GM18519 (cell line): ENCODE data around the gene HTR4.
"Not testable (repeated sequence)": the region's sequence is repeated elsewhere in the genome, so short reads cannot be mapped to it uniquely, and the experiment has no call there.

Source experiments
- ATAC-seq: cut with Tn5 transposase; IDR thresholded peaks from one replicate; pipeline ENCODE4 v1.9.1; 2021; ENCODE audit warnings: mild to moderate bottlenecking, moderate library complexity; ENCODE audit not compliant: unreplicated experiment, low FRiP score

Gene HTR4, protein sequence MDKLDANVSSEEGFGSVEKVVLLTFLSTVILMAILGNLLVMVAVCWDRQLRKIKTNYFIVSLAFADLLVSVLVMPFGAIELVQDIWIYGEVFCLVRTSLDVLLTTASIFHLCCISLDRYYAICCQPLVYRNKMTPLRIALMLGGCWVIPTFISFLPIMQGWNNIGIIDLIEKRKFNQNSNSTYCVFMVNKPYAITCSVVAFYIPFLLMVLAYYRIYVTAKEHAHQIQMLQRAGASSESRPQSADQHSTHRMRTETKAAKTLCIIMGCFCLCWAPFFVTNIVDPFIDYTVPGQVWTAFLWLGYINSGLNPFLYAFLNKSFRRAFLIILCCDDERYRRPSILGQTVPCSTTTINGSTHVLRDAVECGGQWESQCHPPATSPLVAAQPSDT

GRCh38 chr5:148653836-148654781 is at the start of gene HTR4:
Gene HTR4, minus strand, starts transcription at chr5:148654527. Its CDS starts 17,513 bp downstream, at chr5:148637014.
- ATAC-seq: no peak

GRCh38 chr5:148702019-148702596 is 47.8 kb upstream of the HTR4 start:
- no peak for ATAC-seq

GRCh38 chr5:148699028-148699427 is 44.7 kb upstream of the HTR4 start:
- no peak for ATAC-seq

DNA sequence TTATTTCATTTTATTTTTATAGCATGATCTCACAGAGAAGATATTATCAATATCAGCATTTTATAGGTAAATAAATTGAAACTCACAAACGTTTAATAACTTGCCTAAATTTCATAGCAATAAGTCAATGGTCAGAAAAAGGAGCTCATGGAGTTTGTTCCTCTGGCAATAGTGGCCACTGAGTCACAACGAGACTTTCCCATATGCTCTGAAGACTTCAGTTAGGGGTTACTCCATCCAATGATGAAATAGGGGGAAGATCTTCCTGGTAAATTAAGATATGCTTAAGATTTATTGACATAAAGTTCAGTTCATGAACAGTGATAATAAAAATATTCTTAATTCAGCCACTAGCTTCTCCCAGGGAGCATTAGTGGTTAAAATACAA is 43.5 kb upstream of the HTR4 start:
- no peak for ATAC-seq

DNA sequence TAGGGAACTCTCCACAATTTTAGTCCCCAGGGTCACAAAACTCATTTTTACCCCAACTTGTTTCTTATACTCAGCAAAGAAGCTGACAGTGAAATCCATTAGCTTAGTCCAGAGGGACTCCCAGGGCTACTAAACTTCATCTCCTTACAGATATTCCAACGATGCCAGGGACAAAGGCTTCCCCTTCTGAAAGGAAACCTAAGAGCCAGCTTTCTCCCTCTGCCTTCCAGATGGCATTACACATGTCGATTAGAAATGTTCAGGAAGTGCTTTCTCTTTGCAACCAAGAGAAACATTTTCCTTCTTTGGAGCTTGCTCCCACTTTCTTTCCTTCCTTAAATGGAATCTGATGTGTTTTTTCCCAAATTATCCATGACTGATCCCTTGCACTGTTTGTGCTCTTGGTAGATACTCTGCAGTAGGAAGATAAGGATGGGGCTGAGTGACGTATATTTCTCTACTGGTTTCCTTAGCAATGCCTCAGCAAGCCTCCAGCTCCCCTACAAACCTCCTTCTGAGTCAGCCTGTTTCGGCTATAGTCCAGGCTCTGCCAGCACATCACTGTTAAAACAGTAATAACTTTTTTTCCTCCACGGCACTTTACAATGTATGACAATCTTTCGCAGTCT is 43.0 kb upstream of the HTR4 start:
- no peak for ATAC-seq

- ATAC-seq: no peak
These were observed 42.1 kb upstream of the HTR4 start for GRCh38 chr5:148696187-148697036.

- ATAC-seq: no peak
These were observed 36.6 kb upstream of the HTR4 start for GRCh38 chr5:148690945-148691344.

DNA sequence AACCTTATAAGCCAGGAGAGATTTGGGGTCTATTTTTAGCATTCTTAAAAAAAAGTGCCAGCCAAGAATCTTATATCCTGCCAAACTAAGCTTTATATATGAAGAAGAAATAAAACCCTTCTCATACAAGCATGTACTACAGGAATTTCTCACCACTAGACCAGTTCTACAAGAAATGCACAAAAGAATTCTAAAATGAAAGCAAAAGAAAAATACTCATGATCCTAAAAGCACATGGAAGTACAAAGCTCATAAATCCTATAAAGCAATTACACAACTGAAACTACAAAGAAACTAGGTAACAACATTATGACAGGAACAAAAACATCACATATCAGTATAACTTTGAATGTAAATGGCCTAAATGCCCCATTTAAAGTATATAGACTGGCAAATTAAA is 34.5 kb upstream of the HTR4 start:
- ATAC-seq: no peak

- ATAC-seq: no peak
These were observed 33.5 kb upstream of the HTR4 start for GRCh38 chr5:148687871-148688270.

- peak; percentile 99 for ATAC-seq
These were observed 33.1 kb upstream of the HTR4 start for GRCh38 chr5:148687427-148687826.

DNA sequence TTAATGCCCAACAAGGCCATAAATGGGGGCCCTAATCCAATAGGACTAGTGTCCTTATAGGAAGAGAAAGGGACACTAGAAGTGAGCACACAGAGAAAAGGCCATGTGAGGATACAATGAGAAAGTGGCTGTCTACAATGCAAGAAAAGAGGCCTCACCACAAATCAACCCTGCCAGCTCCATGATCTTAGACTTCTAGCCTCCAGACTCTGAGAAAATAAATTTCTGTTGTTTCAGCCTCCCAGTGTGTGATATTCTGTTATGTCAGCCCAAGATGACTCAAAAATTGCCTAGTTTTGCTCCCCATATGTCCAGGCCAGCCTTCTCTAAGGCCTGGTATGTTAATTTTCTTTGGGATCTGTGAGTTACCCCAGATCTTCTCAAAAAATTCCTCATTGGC is 32.3 kb upstream of the HTR4 start:
- ATAC-seq: no peak

DNA sequence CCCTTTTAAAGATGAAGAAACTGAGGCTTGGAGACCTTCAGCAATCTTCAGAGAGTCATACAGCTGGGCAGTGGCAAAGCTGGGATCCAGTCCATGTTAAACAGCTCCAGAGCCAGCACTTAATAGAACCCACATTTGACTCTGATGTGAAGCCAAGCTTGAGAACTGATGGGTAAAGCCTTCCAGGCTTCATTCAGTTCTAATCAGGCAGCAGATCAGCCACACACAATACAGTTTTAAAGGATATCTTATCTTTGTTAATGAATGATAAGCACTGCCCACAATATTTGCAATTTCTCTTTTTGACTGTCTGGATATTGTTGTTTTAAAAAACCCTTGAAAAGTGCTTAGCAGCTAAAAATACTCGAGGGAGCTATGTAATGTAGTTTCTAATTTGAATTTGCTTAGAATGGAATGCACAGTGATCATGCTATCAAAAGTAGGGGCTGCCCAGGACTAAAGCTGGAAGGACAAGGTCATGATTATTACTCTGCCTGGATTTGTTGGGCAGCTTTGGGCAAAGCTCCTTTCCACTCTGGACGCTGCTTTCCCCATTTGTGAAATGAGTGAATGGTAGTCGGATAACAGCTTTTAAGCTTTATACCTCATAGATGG is 31.3 kb upstream of the HTR4 start:
- ATAC-seq: no peak

- ATAC-seq: no peak
These were observed 30.2 kb upstream of the HTR4 start for GRCh38 chr5:148684528-148684927.

DNA sequence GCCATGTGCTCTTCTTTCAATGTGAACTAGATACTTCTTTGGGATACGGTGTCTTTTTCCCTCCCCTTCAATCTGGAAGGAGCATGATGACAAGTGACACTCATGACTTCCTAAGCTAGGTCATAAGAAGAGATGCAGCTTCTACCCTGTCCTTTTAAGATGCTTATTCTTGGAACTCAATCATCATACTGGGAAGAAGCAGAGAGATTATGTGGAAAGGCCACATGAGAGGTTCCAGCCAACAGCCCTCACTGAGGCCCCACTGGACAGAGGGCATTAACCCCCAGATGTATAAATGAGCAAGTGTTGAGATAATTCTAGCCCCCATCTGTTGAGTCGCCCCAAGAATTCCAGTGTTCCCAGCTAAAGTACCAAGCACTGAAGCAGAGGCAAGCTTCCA is 29.3 kb upstream of the HTR4 start:
- no peak for ATAC-seq

DNA sequence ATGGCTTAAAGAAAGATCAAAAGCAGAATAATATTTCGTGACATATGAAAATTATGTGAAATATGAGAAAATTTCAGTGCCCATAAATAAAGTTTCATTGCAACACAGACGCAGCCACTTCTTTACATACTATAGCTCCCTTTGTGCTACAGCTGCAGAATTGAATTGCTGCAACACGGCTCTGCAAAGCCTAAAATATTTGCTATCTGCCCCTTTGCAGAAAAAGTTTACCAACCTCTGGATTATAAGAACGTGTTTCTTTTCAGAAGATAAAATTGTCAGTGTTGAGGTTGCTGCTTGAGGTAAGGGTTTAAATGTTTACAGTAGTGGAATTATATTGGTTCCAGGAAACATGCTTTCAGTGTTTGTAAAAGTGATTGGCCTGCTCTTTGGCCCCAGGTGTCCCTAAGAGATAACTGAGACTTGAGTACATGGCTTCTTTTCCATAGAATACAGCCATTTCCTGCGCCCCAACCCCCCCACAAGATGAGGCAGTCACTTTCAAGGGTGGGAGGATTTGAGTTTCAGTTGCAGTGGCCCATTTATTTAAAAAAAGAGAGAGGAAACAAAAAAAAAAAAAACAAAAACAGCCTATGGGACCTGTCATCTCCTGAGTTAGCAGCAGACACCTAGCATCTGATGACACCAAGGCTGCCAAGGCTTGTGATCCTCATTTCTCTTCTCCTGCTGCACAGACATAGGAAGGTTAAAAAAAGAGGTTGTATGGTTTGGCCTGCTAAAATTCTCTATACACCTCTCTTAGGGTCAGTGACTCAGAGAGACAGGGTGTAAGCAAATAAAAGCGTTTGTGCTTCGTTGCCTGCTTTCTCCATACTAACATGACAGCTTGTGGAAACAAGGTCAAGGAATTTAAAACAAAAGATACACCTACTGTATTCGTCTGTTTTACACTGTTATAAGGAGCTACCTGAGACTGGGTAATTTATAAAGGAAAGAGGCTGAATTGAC is 28.0 kb upstream of the HTR4 start:
- ATAC-seq: no peak

GRCh38 chr5:148681157-148682057 is 27.1 kb upstream of the HTR4 start:
- ATAC-seq: no peak

GRCh38 chr5:148673704-148674103 is 19.4 kb upstream of the HTR4 start:
- ATAC-seq: not testable (repeated sequence)
